WTC11 (cell line): ENCODE measurements around the gene PDIA2. TPM values are rescaled to one million over a fixed set of nuclear protein-coding genes. Genes with fewer than 3 reads are reported as not detected.

Source experiments
- ATAC-seq: fragments of 200-7000 bp; cut with Tn5 transposase; 2 replicates; pipeline ENCODE4 v1.10.0; 2021; ENCODE audit warnings: mild to moderate bottlenecking, moderate library complexity
- CTCF ChIA-PET: fragments of 300-600 bp; sonication (Branson Sonifier 250); formaldehyde crosslinking; loops from one replicate; lab custom pipeline; 2021; ENCODE audit warnings: antibody characterized with exemption; lab: Charles Lee
- POLR2A ChIA-PET: fragments of 350-600 bp; sonication (Branson Sonifier 250); formaldehyde crosslinking; loops from one replicate; lab custom pipeline; 2021; ENCODE audit warnings: antibody characterized with exemption; lab: Charles Lee
- DNase-seq: peaks from one replicate; pipeline ENCODE4 v3.0.0; 2021; ENCODE audit warnings: low spot score
- H3K27ac Mint-ChIP-seq: 2 replicates; pipeline ENCODE4 v1.8.0; 2021; ENCODE audit warnings: mixed read lengths
- H3K27me3 Mint-ChIP-seq: 2 replicates; pipeline ENCODE4 v1.8.0; 2021; ENCODE audit warnings: low read depth, mild to moderate bottlenecking, moderate library complexity, mixed read lengths
- H3K36me3 Mint-ChIP-seq: 2 replicates; pipeline ENCODE4 v1.8.0; 2021; ENCODE audit warnings: mixed read lengths
- H3K4me1 Mint-ChIP-seq: 2 replicates; pipeline ENCODE4 v1.8.0; 2022; ENCODE audit warnings: mixed read lengths
- H3K4me3 Mint-ChIP-seq: 2 replicates; pipeline ENCODE4 v1.8.0; 2021; ENCODE audit warnings: mild to moderate bottlenecking, moderate library complexity, mixed read lengths
- H3K9me3 Mint-ChIP-seq: 2 replicates; pipeline ENCODE4 v1.8.0; 2021; ENCODE audit warnings: mixed read lengths
- ARID4B ChIP-seq: sonication (generic); formaldehyde crosslinking; IDR thresholded peaks from 2 replicates; pipeline ENCODE4 v1.8.0; 2023; ENCODE audit warnings: missing genetic modification reagents, mild to moderate bottlenecking, borderline replicate concordance
- EMX1 ChIP-seq: fragments of 250-450 bp; sonication (Bioruptor Pico); IDR thresholded peaks from 2 replicates; pipeline ENCODE4 v1.8.0; 2021; ENCODE audit warnings: mild to moderate bottlenecking
- IRF2 ChIP-seq: sonication (generic); formaldehyde crosslinking; IDR thresholded peaks from 2 replicates; pipeline ENCODE4 v1.8.0; 2022; ENCODE audit warnings: low read depth, missing genetic modification reagents, borderline replicate concordance
- NFATC4 ChIP-seq: fragments of 250-450 bp; sonication (Bioruptor Pico); IDR thresholded peaks from 2 replicates; pipeline ENCODE4 v1.9.0; 2021; ENCODE audit warnings: mild to moderate bottlenecking
- NR2C2 ChIP-seq: sonication (generic); formaldehyde crosslinking; IDR thresholded peaks from 2 replicates; pipeline ENCODE4 v1.8.0; 2022; ENCODE audit warnings: mild to moderate bottlenecking, missing genetic modification reagents
- RELA ChIP-seq: sonication (generic); formaldehyde crosslinking; IDR thresholded peaks from 2 replicates; pipeline ENCODE4 v1.8.1; 2022; ENCODE audit warnings: missing genetic modification reagents, mild to moderate bottlenecking, borderline replicate concordance
- TEAD1 ChIP-seq: sonication (generic); formaldehyde crosslinking; IDR thresholded peaks from 2 replicates; pipeline ENCODE4 v1.8.0; 2022; ENCODE audit warnings: mild to moderate bottlenecking, missing genetic modification reagents
- total RNA-seq: library from RNA; stranded (reverse); gene quantifications from 3 replicates; pipeline ENCODE4 v1.2.3, GENCODE V29; 2021
- TF ChIP-seq, protein P1 (sequence below): sonication (generic); formaldehyde crosslinking; IDR thresholded peaks from 2 replicates; pipeline ENCODE4 v1.8.1; 2023; ENCODE audit warnings: mild to moderate bottlenecking, missing genetic modification reagents, moderate library complexity
- TF ChIP-seq, protein P2 (sequence below): fragments of 250-450 bp; sonication (Bioruptor Pico); IDR thresholded peaks from 2 replicates; pipeline ENCODE4 v1.9.0; 2021; ENCODE audit warnings: mild to moderate bottlenecking, borderline replicate concordance
- TF ChIP-seq, protein P3 (sequence below): fragments of 250-450 bp; sonication (Bioruptor Pico); IDR thresholded peaks from 2 replicates; pipeline ENCODE4 v1.9.0; 2021; ENCODE audit warnings: moderate library complexity, mild to moderate bottlenecking, inconsistent platforms, borderline replicate concordance

Gene PDIA2
- total RNA-seq, 1 experiment from 2014 or later = 2.4 TPM

DNA sequence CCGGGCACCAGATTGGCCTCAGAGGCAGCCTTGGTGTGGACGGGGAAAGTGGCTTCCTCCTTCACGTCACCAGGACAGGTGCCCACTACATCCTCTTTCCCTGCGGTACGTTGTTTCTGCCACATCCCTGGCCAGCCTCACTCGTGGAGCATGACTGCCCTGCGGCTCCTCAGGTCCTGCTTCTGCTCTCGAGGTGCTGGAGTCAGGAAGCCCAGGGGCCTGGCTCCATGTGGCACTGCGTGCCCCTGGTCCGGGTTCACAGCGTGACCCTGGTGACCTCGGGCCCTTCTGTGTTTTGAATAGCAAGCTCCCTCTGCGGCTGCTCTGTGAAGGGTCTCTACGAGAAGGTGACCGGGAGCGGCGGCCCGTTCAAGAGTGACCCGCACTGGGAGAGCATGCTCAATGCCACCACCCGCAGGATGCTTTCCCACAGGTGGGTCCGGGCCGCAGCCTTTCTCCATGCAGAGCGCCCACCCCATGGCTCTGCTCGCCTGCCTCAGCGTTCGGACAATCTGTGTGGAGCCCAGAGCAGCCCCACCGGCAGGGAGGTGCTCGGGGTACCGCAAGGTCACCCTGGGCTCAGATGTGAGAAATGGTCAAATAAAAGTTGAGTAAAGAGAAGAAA is 20.7 kb upstream of the PDIA2 start:
- POLR2A ChIA-PET = no interaction called here
- H3K27ac Mint-ChIP-seq = no peak overlapping the region; the same call in 1 of the 2 replicates

DNA sequence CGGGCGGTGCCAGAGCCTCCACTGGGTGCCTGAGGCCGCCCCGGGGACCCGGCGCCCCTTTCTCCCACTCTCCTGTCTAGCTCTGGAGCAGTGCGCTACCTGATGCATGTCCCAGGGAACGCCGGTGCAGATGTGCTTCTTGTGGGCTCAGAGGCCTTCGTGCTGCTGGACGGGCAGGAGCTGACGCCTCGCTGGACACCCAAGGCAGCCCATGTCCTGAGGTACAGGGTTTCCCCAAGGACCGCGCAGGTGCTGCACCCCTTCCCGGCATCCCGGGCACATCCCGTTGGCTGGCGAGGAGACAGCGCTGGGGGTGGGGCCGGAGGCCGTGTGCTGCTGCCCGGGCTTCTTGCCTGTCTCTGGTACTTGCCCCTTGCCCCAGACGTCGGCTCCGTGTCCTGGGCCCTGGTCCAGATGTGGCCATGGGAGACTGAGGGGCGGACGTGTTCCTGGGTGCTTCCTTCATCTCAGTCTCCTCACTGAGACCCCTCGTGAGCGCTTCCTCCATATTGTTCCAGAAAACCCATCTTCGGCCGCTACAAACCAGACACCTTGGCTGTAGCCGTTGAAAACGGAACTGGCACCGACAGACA is 19.7 kb upstream of the PDIA2 start:
- H3K4me1 Mint-ChIP-seq = no peaks in the 10 kb centered on the region
- no peak overlapping the region for H3K4me3 Mint-ChIP-seq
- TF ChIP-seq NFATC4 (CRISPR knock-in tag) = no peak
- H3K27me3 Mint-ChIP-seq = no peaks in the 10 kb centered on the region
- POLR2A ChIA-PET = interaction anchor here (1.0 kb wide), 1 partner anchor 16 kb away, joined by 3 read pairs; no protein-coding TSS in a partner anchor
- CTCF ChIA-PET = interaction anchor here (1.1 kb wide), 1 partner anchor 90 kb away, joined by 5 read pairs; no protein-coding TSS in a partner anchor
- no peak overlapping the region for H3K27ac Mint-ChIP-seq
- DNase-seq = no peak
- peaks cover 6% of the 10 kb centered on the region; the same call in 1 of the 2 replicates for H3K36me3 Mint-ChIP-seq
- H3K9me3 Mint-ChIP-seq = no peaks in the 10 kb centered on the region
- no peak for ATAC-seq

More for the DNA sequence above, 20.7 kb upstream of the PDIA2 start:
- H3K9me3 Mint-ChIP-seq = no peaks in the 10 kb centered on the region
- no peak for ATAC-seq
- peaks cover 13% of the 10 kb centered on the region for H3K36me3 Mint-ChIP-seq
- no peaks in the 10 kb centered on the region for H3K4me1 Mint-ChIP-seq
- CTCF ChIA-PET = interaction anchor here (0.5 kb wide), 1 partner anchor 59 kb away, joined by 3 read pairs; no protein-coding TSS in a partner anchor
- TF ChIP-seq, protein P1, sequence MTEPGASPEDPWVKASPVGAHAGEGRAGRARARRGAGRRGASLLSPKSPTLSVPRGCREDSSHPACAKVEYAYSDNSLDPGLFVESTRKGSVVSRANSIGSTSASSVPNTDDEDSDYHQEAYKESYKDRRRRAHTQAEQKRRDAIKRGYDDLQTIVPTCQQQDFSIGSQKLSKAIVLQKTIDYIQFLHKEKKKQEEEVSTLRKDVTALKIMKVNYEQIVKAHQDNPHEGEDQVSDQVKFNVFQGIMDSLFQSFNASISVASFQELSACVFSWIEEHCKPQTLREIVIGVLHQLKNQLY (CRISPR knock-in tag) = no peak
- TF ChIP-seq RELA (CRISPR knock-in tag) = no peak
- TF ChIP-seq NR2C2 (CRISPR knock-in tag) = no peak
- TF ChIP-seq TEAD1 (CRISPR knock-in tag) = no peak
- TF ChIP-seq, protein P2, sequence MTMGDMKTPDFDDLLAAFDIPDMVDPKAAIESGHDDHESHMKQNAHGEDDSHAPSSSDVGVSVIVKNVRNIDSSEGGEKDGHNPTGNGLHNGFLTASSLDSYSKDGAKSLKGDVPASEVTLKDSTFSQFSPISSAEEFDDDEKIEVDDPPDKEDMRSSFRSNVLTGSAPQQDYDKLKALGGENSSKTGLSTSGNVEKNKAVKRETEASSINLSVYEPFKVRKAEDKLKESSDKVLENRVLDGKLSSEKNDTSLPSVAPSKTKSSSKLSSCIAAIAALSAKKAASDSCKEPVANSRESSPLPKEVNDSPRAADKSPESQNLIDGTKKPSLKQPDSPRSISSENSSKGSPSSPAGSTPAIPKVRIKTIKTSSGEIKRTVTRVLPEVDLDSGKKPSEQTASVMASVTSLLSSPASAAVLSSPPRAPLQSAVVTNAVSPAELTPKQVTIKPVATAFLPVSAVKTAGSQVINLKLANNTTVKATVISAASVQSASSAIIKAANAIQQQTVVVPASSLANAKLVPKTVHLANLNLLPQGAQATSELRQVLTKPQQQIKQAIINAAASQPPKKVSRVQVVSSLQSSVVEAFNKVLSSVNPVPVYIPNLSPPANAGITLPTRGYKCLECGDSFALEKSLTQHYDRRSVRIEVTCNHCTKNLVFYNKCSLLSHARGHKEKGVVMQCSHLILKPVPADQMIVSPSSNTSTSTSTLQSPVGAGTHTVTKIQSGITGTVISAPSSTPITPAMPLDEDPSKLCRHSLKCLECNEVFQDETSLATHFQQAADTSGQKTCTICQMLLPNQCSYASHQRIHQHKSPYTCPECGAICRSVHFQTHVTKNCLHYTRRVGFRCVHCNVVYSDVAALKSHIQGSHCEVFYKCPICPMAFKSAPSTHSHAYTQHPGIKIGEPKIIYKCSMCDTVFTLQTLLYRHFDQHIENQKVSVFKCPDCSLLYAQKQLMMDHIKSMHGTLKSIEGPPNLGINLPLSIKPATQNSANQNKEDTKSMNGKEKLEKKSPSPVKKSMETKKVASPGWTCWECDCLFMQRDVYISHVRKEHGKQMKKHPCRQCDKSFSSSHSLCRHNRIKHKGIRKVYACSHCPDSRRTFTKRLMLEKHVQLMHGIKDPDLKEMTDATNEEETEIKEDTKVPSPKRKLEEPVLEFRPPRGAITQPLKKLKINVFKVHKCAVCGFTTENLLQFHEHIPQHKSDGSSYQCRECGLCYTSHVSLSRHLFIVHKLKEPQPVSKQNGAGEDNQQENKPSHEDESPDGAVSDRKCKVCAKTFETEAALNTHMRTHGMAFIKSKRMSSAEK (CRISPR knock-in tag) = no peak
- no peak for DNase-seq
- no peaks in the 10 kb centered on the region for H3K27me3 Mint-ChIP-seq
- no peak overlapping the region for H3K4me3 Mint-ChIP-seq

DNA sequence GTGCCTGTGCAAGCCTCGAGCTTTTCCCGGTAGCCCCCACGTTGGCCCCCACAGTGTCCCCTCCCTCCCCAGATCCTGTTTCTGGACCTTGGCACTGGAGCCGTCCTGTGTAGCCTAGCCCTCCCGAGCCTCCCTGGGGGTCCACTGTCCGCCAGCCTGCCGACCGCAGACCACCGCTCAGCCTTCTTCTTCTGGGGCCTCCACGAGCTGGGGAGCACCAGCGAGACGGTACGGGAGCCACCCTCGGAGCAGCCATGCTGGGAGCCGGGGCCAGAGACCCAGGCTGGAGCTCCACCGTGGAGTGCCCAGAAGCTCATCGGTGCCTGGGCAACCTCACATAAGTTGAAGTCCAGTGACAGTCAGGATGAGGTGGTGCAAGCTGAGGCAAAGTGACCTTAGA is 19.0 kb upstream of the PDIA2 start:
- no peak for DNase-seq
- POLR2A ChIA-PET = no interaction called here
- CTCF ChIA-PET = interaction anchor here (1.1 kb wide), 1 partner anchor 89 kb away, joined by 5 read pairs; no protein-coding TSS in a partner anchor
- Mint-ChIP-seq H3K4me3 (no peak overlapping the region), H3K9me3 (no peaks in the 10 kb centered on the region), H3K27ac (no peak overlapping the region), H3K36me3 (peaks cover 6% of the 10 kb centered on the region; the same call in 1 of the 2 replicates), H3K4me1 (no peaks in the 10 kb centered on the region), H3K27me3 (no peaks in the 10 kb centered on the region)
- no peak for ATAC-seq
- no peak for TF ChIP-seq EMX1 (CRISPR knock-in tag)
- no peak for TF ChIP-seq ARID4B
- TF ChIP-seq, protein P3, sequence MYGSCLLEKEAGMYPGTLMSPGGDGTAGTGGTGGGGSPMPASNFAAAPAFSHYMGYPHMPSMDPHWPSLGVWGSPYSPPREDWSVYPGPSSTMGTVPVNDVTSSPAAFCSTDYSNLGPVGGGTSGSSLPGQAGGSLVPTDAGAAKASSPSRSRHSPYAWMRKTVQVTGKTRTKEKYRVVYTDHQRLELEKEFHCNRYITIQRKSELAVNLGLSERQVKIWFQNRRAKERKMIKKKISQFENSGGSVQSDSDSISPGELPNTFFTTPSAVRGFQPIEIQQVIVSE (CRISPR knock-in tag) = no peak
- TF ChIP-seq IRF2 (CRISPR knock-in tag) = no peak
